K562 (cell line): ENCODE results near the gene CCDC137. TPM values are rescaled to one million over a fixed set of nuclear protein-coding genes. Genes with fewer than 3 reads are reported as not detected.

Experiments used
- ATAC-seq: fragments of 200-7000 bp; cut with Tn5 transposase; 3 replicates; pipeline ENCODE4 v1.9.1; 2020; ENCODE audit warnings: moderate library complexity
- BruUV-seq: library from RNA; stranded (reverse); fragments of 400-500 nt; replicated peaks from 2 replicates; lab custom pipeline; 2021; lab: Mats Ljungman, UMichigan
- CTCF ChIA-PET: fragments of 300-600 bp; formaldehyde crosslinking; extraction: SDS; loops from one replicate; lab custom pipeline; 2021; ENCODE audit warnings: low intra/inter-chr PET ratio; lab: Yijun Ruan, JAX
- POLR2A ChIA-PET: fragments of 300-600, 350-650 bp; sonication (Branson Sonifier 250); formaldehyde crosslinking; extraction: SDS; loops from one replicate; lab custom pipeline; 2021; ENCODE audit warnings: antibody characterized with exemption, inconsistent platforms; lab: Yijun Ruan, JAX
- DNase-seq, 4 experiments: peaks; one replicate each; pipeline versions ENCODE4 v3.0.0 to v3.0.0-alpha.2; 2011 to 2018; ENCODE audit warnings: low spot score in 3 of 4, mixed read lengths in 3 of 4; ENCODE audit errors: extremely low read depth in 1 of 4
- FAIRE-seq: peaks from 2 replicates; lab custom pipeline; 2011; peaks lifted over from hg19 to GRCh38; lab: Jason Lieb, UNC
- H2AFZ ChIP-seq: 2 replicates; pipeline ENCODE4 v1.6.0; 2011; ENCODE audit warnings: low read depth, low read length, control low read depth, inconsistent platforms
- H3K27ac ChIP-seq: fragments of 200-600 bp; 3 replicates; pipeline ENCODE4 v1.8.0; 2011; ENCODE audit warnings: low read depth, mild to moderate bottlenecking, control low read depth, inconsistent platforms, low read length, moderate library complexity, mixed read lengths; ENCODE audit errors: extremely low read depth
- H3K27me3 ChIP-seq, 2 experiments: fragments of 300-600 bp in 1 of 2; 2 replicates in 1 of 2; 3 replicates in 1 of 2; pipeline versions ENCODE4 v1.6.0 to v1.8.0; 2011; ENCODE audit warnings: inconsistent platforms in 2 of 2, low read length in 2 of 2, mild to moderate bottlenecking in 1 of 2, mixed read lengths in 1 of 2, moderate library complexity in 1 of 2; ENCODE audit not compliant: control insufficient read depth in 2 of 2, insufficient read depth in 2 of 2
- H3K36me3 ChIP-seq: fragments of 300-600 bp; 3 replicates; pipeline ENCODE4 v1.8.0; 2011; ENCODE audit warnings: mild to moderate bottlenecking, low read length, inconsistent platforms; ENCODE audit not compliant: control insufficient read depth, insufficient read depth
- H3K4me1 ChIP-seq, 2 experiments: fragments of 200-600 bp in 1 of 2; replicated peaks in 1 of 2; 2 replicates in 1 of 2; 3 replicates in 1 of 2; pipeline versions ENCODE4 v1.5.1 to v1.8.0; 2011; ENCODE audit warnings: inconsistent platforms in 2 of 2, low read length in 2 of 2, mild to moderate bottlenecking in 1 of 2, mixed read lengths in 1 of 2, moderate library complexity in 1 of 2; ENCODE audit not compliant: control insufficient read depth in 2 of 2, insufficient read depth in 2 of 2
- H3K4me2 ChIP-seq: 2 replicates; pipeline ENCODE4 v1.6.1; 2011; ENCODE audit warnings: low read length, control low read depth, inconsistent platforms, mixed read lengths; ENCODE audit not compliant: insufficient read depth
- H3K4me3 ChIP-seq: fragments of 200-600 bp; sonication (generic), shearing (Covaris generic); 2 replicates; pipeline ENCODE4 v1.5.1; 2016; ENCODE audit warnings: control low read depth, inconsistent platforms
- H3K79me2 ChIP-seq: fragments of 200-600 bp; 3 replicates; pipeline ENCODE4 v1.8.0; 2011; ENCODE audit warnings: low read length, inconsistent platforms; ENCODE audit not compliant: control insufficient read depth, insufficient read depth
- H3K9ac ChIP-seq, 2 experiments: 2 replicates each; pipeline versions ENCODE4 v1.6.0 to v1.6.1; 2011; ENCODE audit warnings: low read depth in 2 of 2, low read length in 2 of 2, control low read depth in 1 of 2, inconsistent platforms in 1 of 2, mild to moderate bottlenecking in 1 of 2, mixed read lengths in 1 of 2; ENCODE audit not compliant: insufficient read depth in 1 of 2
- H3K9me1 ChIP-seq: one replicate; pipeline ENCODE4 v1.6.0; 2011; ENCODE audit warnings: inconsistent platforms, mild to moderate bottlenecking, low read length, moderate library complexity; ENCODE audit not compliant: control insufficient read depth, insufficient read depth
- H3K9me3 ChIP-seq: replicated peaks from 2 replicates; pipeline ENCODE4 v1.5.1; 2011; ENCODE audit warnings: low read depth, low read length, inconsistent platforms; ENCODE audit not compliant: control insufficient read depth, insufficient read depth
- H4K20me1 ChIP-seq: replicated peaks from 2 replicates; pipeline ENCODE4 v1.6.1; 2011; ENCODE audit warnings: low read length, inconsistent platforms, mixed read lengths; ENCODE audit not compliant: control insufficient read depth, insufficient read depth
- CREB5 ChIP-seq: fragments of 250-450 bp; sonication (Bioruptor Pico); IDR thresholded peaks from 2 replicates; pipeline ENCODE4 v1.5.0; 2020; ENCODE audit warnings: mild to moderate bottlenecking
- FOXP1 ChIP-seq: sonication (generic); formaldehyde crosslinking; IDR thresholded peaks from 2 replicates; pipeline ENCODE4 v1.8.0; 2022; ENCODE audit warnings: mild to moderate bottlenecking, missing genetic modification reagents
- ILF3 ChIP-seq: fragments of 450-650 bp; IDR thresholded peaks from 2 replicates; pipeline ENCODE4 v1.6.1; 2018; ENCODE audit warnings: antibody characterized with exemption, mild to moderate bottlenecking, moderate library complexity, borderline replicate concordance
- PHF20 ChIP-seq: fragments of 450-650 bp; IDR thresholded peaks from 2 replicates; pipeline ENCODE4 v1.6.1; 2018; ENCODE audit not compliant: partially characterized antibody
- SMARCB1 ChIP-seq: IDR thresholded peaks from 2 replicates; pipeline ENCODE4 v1.6.1; 2011; ENCODE audit warnings: improper control_type of control experiment, low read depth; ENCODE audit not compliant: insufficient read length
- ZKSCAN1 ChIP-seq: fragments of 150-350 bp; IDR thresholded peaks from 2 replicates; pipeline ENCODE4 v1.6.1; 2016; ENCODE audit warnings: low read depth, low read length
- ZNF778 ChIP-seq: fragments of 450-650 bp; formaldehyde crosslinking; IDR thresholded peaks from 2 replicates; pipeline ENCODE4 v1.4.0; 2020; ENCODE audit warnings: mild to moderate bottlenecking, moderate library complexity
- WGBS: fragments of 100-300 bp; shearing (Covaris generic); methylation state at CpG from one replicate; pipeline ENCODE4 v1.1.6; 2016; ENCODE audit warnings: low coverage, mixed read lengths; ENCODE audit not compliant: insufficient coverage; ENCODE audit errors: missing lambda C conversion rate; 5-methylcytosine and 5-hydroxymethylcytosine counted together
- in situ Hi-C: fragments of 300-500 bp; cut with MboI; formaldehyde crosslinking; loops from 4 replicates; pipeline ENCODE4 v1.15.0; 2018; ENCODE audit warnings: inconsistent platforms, mixed read lengths
- intact Hi-C: fragments of 100-400 bp; cut with micrococcal nuclease; formaldehyde crosslinking; loops from 2 replicates; pipeline ENCODE4 v1.14.2; 2022
- polyA plus RNA-seq, 8 experiments: library from polyadenylated mRNA; depleted of rRNA in 4 of 8; stranded (reverse) in 5 of 8; unstranded in 3 of 8; fragments of >200 nt; fragmentation: Nextera tagmentation in 2 of 8; fragmentation: Illumina TruSeq in 1 of 8; extraction: Ambion mirVana in 2 of 8; extraction: Trizol in 1 of 8; gene quantifications; 2 replicates each; pipeline versions ENCODE4 v1.2.1 to v1.2.3, GENCODE V29; 2011 to 2014; ENCODE audit warnings: inconsistent platforms in 1 of 8, missing spikeins in 1 of 8
- total RNA-seq, 7 experiments: library from RNA; depleted of rRNA in 6 of 7; stranded (reverse); fragments of >200 nt in 6 of 7; fragmentation: Illumina TruSeq in 2 of 7; extraction: Trizol in 2 of 7; gene quantifications; 2 replicates each; pipeline versions ENCODE4 v1.2.1 to v1.2.3, GENCODE V29; 2011 to 2021; ENCODE audit warnings: low replicate concordance in 1 of 7
- TF ChIP-seq, protein P1 (sequence below), 2 experiments: fragments of 450-650 bp; IDR thresholded peaks; 2 replicates each; pipeline ENCODE4 v1.6.1; 2018; ENCODE audit warnings: mild to moderate bottlenecking in 2 of 2, low read depth in 1 of 2; ENCODE audit not compliant: partially characterized antibody in 2 of 2

Gene CCDC137
- total and polyA plus RNA-seq, 9 of the 15 experiments (the other 6 are each of a cell fraction or from before 2014, with no cell fraction given), result 2.3 to 68.1 (median 38.3) TPM

DNA sequence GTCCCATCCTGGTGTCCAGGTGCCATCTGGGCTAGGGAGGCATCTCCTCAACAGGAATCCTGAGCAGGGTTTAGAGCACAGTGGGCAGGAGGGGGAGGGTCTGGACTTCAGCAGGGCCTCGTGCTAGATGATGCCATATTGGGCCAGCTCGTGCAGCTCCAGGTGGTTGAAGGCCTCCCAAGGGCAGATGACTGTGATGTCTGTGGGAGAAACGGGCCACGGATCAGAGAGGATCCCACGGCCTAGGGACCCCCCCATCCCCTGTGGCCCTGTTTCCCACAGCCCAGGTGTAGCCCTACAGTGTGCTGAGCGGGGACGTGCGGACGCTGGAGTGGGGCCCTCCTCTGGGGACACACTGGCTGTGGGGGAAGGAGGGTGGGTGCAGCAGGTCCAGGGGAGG lies 15.6 kb upstream of the CCDC137 start:
- WGBS, result 64% methylated on average over 8 of the region's 9 CpGs
- BruUV-seq, result no TSS peak

More for the DNA sequence above, 15.6 kb upstream of the CCDC137 start:
- CTCF ChIA-PET, result interaction anchor here (0.5 kb wide), 1 partner anchor 33 kb away, joined by 3 read pairs; the partner anchor contains the start of genes ARL16 and HGS
- in situ Hi-C loops, result no loop called here
- no peak for ATAC-seq
- Histone ChIP-seq H3K4me1 (peaks cover 12 to 66% of the 10 kb centered on the region in 2 experiments; a peak in 4 of 5 replicates), H3K9ac (no peak overlapping the region; a peak in 1 of 4 replicates), H3K9me1 (no peaks in the 10 kb centered on the region), H3K27me3 (no peaks in the 10 kb centered on the region), H2AFZ (no peak overlapping the region), H3K4me2 (no peak overlapping the region), H3K36me3 (no peaks in the 10 kb centered on the region), H4K20me1 (no peaks in the 10 kb centered on the region)
- intact Hi-C loops, result no loop called here
- DNase-seq, result no peak
- no peak for FAIRE-seq
- TF ChIP-seq CREB5 (CRISPR knock-in tag), result no peak
- 0 out of 2 replicates have a peak, but pooled peaks have one; percentile 15 for TF ChIP-seq ZKSCAN1
- no peak for TF ChIP-seq FOXP1 (CRISPR knock-in tag)
- no peak for TF ChIP-seq SMARCB1
- TF ChIP-seq, protein P1, sequence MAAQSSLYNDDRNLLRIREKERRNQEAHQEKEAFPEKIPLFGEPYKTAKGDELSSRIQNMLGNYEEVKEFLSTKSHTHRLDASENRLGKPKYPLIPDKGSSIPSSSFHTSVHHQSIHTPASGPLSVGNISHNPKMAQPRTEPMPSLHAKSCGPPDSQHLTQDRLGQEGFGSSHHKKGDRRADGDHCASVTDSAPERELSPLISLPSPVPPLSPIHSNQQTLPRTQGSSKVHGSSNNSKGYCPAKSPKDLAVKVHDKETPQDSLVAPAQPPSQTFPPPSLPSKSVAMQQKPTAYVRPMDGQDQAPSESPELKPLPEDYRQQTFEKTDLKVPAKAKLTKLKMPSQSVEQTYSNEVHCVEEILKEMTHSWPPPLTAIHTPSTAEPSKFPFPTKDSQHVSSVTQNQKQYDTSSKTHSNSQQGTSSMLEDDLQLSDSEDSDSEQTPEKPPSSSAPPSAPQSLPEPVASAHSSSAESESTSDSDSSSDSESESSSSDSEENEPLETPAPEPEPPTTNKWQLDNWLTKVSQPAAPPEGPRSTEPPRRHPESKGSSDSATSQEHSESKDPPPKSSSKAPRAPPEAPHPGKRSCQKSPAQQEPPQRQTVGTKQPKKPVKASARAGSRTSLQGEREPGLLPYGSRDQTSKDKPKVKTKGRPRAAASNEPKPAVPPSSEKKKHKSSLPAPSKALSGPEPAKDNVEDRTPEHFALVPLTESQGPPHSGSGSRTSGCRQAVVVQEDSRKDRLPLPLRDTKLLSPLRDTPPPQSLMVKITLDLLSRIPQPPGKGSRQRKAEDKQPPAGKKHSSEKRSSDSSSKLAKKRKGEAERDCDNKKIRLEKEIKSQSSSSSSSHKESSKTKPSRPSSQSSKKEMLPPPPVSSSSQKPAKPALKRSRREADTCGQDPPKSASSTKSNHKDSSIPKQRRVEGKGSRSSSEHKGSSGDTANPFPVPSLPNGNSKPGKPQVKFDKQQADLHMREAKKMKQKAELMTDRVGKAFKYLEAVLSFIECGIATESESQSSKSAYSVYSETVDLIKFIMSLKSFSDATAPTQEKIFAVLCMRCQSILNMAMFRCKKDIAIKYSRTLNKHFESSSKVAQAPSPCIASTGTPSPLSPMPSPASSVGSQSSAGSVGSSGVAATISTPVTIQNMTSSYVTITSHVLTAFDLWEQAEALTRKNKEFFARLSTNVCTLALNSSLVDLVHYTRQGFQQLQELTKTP (IDR thresholded peaks at IDR 0.05; ENCODE audit: low read depth in 1 of 2, partially characterized antibody in 2 of 2), result no peak
- no peak for TF ChIP-seq ILF3
- TF ChIP-seq PHF20, result no peak
- TF ChIP-seq ZNF778 (CRISPR knock-in tag), result no peak
- TF ChIP-seq, all 486 proteins: peak for 1
- Histone ChIP-seq H3K9me3 (peaks cover 6% of the 10 kb centered on the region), H3K79me2 (no peaks in the 10 kb centered on the region), H3K27ac (no peak overlapping the region), H3K4me3 (no peak overlapping the region)
- POLR2A ChIA-PET, result no interaction called here
